DND-41 (cell line): ENCODE data around the gene SMIM31.

Experiments
- EZH2 ChIP-seq: IDR thresholded peaks from 3 replicates; pipeline ENCODE4 v1.6.1; 2012; ENCODE audit warnings: borderline replicate concordance, low read depth, mild to moderate bottlenecking, moderate library complexity, low read length, inconsistent platforms; ENCODE audit not compliant: severe bottlenecking
- TF ChIP-seq, protein P1 (sequence below): IDR thresholded peaks from 2 replicates; pipeline ENCODE4 v1.5.1; 2012; ENCODE audit warnings: borderline replicate concordance, low read length, moderate library complexity, mild to moderate bottlenecking; ENCODE audit not compliant: poor library complexity, severe bottlenecking; ENCODE audit errors: extremely low read depth

DNA sequence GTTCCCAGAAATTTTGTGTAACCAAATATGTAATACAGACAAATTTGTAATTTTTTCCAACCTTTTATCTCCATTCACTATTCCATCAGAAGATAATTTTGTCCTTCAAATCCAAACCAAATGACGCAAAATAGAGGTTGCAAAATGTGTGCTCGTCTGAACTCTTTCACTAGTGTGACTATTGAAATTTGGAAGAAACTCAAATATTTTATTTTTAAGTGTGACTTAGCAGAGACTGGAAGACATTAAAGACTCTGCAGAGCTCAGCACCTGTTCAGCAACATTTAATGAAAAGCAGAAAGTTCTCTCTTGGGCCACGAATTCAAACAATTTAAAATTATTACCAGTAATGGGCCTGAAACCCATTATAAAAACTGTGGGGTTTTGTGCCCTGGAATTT is 93.1 kb downstream of the SMIM31 start:
- no peak for TF ChIP-seq EZH2
- TF ChIP-seq, protein P1, sequence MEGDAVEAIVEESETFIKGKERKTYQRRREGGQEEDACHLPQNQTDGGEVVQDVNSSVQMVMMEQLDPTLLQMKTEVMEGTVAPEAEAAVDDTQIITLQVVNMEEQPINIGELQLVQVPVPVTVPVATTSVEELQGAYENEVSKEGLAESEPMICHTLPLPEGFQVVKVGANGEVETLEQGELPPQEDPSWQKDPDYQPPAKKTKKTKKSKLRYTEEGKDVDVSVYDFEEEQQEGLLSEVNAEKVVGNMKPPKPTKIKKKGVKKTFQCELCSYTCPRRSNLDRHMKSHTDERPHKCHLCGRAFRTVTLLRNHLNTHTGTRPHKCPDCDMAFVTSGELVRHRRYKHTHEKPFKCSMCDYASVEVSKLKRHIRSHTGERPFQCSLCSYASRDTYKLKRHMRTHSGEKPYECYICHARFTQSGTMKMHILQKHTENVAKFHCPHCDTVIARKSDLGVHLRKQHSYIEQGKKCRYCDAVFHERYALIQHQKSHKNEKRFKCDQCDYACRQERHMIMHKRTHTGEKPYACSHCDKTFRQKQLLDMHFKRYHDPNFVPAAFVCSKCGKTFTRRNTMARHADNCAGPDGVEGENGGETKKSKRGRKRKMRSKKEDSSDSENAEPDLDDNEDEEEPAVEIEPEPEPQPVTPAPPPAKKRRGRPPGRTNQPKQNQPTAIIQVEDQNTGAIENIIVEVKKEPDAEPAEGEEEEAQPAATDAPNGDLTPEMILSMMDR: no peak
